OCI-LY1 (cell line): ENCODE data around the gene PUS10.
"Not testable (repeated sequence)": the region's sequence is repeated elsewhere in the genome, so short reads cannot be mapped to it uniquely, and the experiment has no call there.

Experiments
- H2AFZ ChIP-seq: fragments of 200-600 bp; sonication (generic), shearing (Covaris generic); 2 replicates; pipeline ENCODE4 v1.6.0; 2014; ENCODE audit warnings: antibody characterized with exemption, mild to moderate bottlenecking, low read length
- H3F3A ChIP-seq: fragments of 200-600 bp; sonication (generic), shearing (Covaris generic); 2 replicates; pipeline ENCODE4 v1.6.0; 2014; ENCODE audit warnings: mild to moderate bottlenecking, antibody characterized with exemption, low read length, moderate library complexity; ENCODE audit not compliant: insufficient read depth
- H3K27ac ChIP-seq: fragments of 200-600 bp; sonication (generic); 2 replicates; pipeline ENCODE4 v1.5.1; 2014; ENCODE audit warnings: low read length, mixed run types, mild to moderate bottlenecking, low read depth; ENCODE audit not compliant: poor library complexity, severe bottlenecking
- H3K27me3 ChIP-seq: fragments of 200-600 bp; sonication (generic); 2 replicates; pipeline ENCODE4 v1.6.0; 2014; ENCODE audit warnings: antibody characterized with exemption, mild to moderate bottlenecking, low read length, moderate library complexity; ENCODE audit not compliant: insufficient read depth
- H3K36me3 ChIP-seq: fragments of 200-600 bp; sonication (generic); 2 replicates; pipeline ENCODE4 v1.6.1; 2014; ENCODE audit warnings: mild to moderate bottlenecking, antibody characterized with exemption, low read length, moderate library complexity, mixed read lengths; ENCODE audit not compliant: insufficient read depth
- H3K4me1 ChIP-seq: fragments of 200-600 bp; sonication (generic); 2 replicates; pipeline ENCODE4 v1.5.1; 2014; ENCODE audit warnings: mild to moderate bottlenecking, low read length, moderate library complexity; ENCODE audit not compliant: insufficient read depth, severe bottlenecking
- H3K4me2 ChIP-seq: fragments of 200-600 bp; sonication (generic), shearing (Covaris generic); 2 replicates; pipeline ENCODE4 v1.6.1; 2014; ENCODE audit warnings: low read length
- H3K4me3 ChIP-seq: fragments of 200-600 bp; sonication (generic); 2 replicates; pipeline ENCODE4 v1.5.1; 2014; ENCODE audit warnings: low read length, low read depth, mild to moderate bottlenecking, mixed read lengths; ENCODE audit not compliant: poor library complexity, severe bottlenecking
- H3K79me2 ChIP-seq: fragments of 200-600 bp; shearing (Covaris generic); 2 replicates; pipeline ENCODE4 v1.6.1; 2016; ENCODE audit warnings: mixed run types, low read length, mixed read lengths; ENCODE audit not compliant: insufficient read depth
- H3K9ac ChIP-seq: fragments of 200-600 bp; sonication (generic), shearing (Covaris generic); 2 replicates; pipeline ENCODE4 v1.6.1; 2014; ENCODE audit warnings: mild to moderate bottlenecking, low read length, mixed read lengths
- H3K9me2 ChIP-seq: fragments of 200-600 bp; sonication (generic), shearing (Covaris generic); 2 replicates; pipeline ENCODE4 v1.6.1; 2014; ENCODE audit warnings: low read depth, mild to moderate bottlenecking, low read length, mixed read lengths
- H3K9me3 ChIP-seq: fragments of 200-600 bp; shearing (Covaris generic); 2 replicates; pipeline ENCODE4 v1.6.1; 2014; ENCODE audit warnings: low read length, mixed read lengths
- H4K20me1 ChIP-seq: fragments of 200-600 bp; sonication (generic), shearing (Covaris generic); 2 replicates; pipeline ENCODE4 v1.6.0; 2016; ENCODE audit warnings: mild to moderate bottlenecking, low read length; ENCODE audit not compliant: insufficient read depth
- EZH2 ChIP-seq: fragments of 200-600 bp; sonication (generic), shearing (Covaris generic); IDR thresholded peaks from 2 replicates; pipeline ENCODE4 v1.8.0; 2017; ENCODE audit warnings: borderline replicate concordance, mixed run types, mild to moderate bottlenecking, antibody characterized with exemption, low read length, moderate library complexity, mixed read lengths
- TF ChIP-seq, protein P1 (sequence below): fragments of 200-600 bp; sonication (generic), shearing (Covaris generic); IDR thresholded peaks from 2 replicates; pipeline ENCODE4 v1.5.1; 2017; ENCODE audit warnings: mild to moderate bottlenecking, antibody characterized with exemption, low read length, moderate library complexity, mixed read lengths

The PUS10 gene

DNA sequence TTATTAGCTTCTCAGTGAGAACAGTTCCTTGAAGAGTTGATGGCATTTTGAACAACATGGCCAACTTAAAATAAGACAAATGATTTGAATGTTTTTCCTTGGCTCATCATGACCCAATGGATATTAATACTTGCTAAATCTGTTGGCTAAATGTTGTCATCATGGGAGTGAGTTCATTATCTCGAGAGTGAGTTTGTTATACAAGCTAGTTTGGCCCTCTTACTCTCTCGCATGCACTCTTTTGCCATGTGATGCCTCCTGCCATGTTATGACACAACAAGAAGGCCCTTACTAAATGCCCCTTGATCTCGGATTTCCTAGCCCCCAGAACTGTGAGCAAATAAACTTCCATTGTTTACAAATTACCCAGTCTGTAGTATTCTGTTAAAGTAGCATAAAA is 24.8 kb upstream of the PUS10 start:
- peaks cover 40% of the 10 kb centered on the region for H3K36me3 ChIP-seq
- no peaks in the 10 kb centered on the region for H3K4me1 ChIP-seq
- H3K4me3 ChIP-seq = no peak overlapping the region
- TF ChIP-seq EZH2 = no peak
- TF ChIP-seq, protein P1, sequence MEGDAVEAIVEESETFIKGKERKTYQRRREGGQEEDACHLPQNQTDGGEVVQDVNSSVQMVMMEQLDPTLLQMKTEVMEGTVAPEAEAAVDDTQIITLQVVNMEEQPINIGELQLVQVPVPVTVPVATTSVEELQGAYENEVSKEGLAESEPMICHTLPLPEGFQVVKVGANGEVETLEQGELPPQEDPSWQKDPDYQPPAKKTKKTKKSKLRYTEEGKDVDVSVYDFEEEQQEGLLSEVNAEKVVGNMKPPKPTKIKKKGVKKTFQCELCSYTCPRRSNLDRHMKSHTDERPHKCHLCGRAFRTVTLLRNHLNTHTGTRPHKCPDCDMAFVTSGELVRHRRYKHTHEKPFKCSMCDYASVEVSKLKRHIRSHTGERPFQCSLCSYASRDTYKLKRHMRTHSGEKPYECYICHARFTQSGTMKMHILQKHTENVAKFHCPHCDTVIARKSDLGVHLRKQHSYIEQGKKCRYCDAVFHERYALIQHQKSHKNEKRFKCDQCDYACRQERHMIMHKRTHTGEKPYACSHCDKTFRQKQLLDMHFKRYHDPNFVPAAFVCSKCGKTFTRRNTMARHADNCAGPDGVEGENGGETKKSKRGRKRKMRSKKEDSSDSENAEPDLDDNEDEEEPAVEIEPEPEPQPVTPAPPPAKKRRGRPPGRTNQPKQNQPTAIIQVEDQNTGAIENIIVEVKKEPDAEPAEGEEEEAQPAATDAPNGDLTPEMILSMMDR = no peak
- H4K20me1 ChIP-seq = no peaks in the 10 kb centered on the region
- no peaks in the 10 kb centered on the region for H3K9me3 ChIP-seq
- H3K9ac ChIP-seq = no peak overlapping the region
- H3K27ac ChIP-seq = no peak overlapping the region
- H3F3A ChIP-seq = no peaks in the 10 kb centered on the region
- no peaks in the 10 kb centered on the region for H3K9me2 ChIP-seq
- no peaks in the 10 kb centered on the region for H3K27me3 ChIP-seq
- no peak overlapping the region for H3K4me2 ChIP-seq
- no peak overlapping the region for H2AFZ ChIP-seq
- H3K79me2 ChIP-seq = no peaks in the 10 kb centered on the region

- H2AFZ ChIP-seq = not testable (repeated sequence)
Measured at GRCh38 chr2:61036643-61037042, 18.6 kb upstream of the PUS10 start.

DNA sequence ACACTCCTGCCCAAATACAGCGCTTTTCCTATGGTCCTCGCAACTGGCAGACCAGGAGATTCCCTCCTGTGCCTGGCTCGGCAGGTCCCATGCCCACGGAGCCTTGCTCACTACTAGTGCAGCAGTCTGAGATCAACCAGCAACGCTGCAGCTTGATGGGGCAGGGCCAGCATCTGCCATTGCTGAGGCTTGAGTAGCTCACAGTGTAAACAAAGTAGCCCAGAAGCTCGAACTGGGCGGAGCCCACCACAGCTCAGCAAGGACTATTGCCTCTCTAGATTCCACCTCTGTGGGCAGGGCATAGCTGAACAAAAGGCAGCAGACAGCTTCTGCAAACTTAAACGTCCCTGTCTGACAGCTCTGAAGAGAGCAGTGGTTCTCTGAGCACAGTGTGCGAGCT is 16.5 kb upstream of the PUS10 start:
- not testable (repeated sequence) for H2AFZ ChIP-seq, H4K20me1 ChIP-seq, H3K4me3 ChIP-seq, H3K27ac ChIP-seq, H3K79me2 ChIP-seq, H3K27me3 ChIP-seq, H3K9me2 ChIP-seq, H3K4me2 ChIP-seq, H3K4me1 ChIP-seq, H3K9ac ChIP-seq, H3K9me3 ChIP-seq, H3F3A ChIP-seq
- H3K36me3 ChIP-seq = peaks cover 45% of the 10 kb centered on the region

More at GRCh38 chr2:61036643-61037042, 18.6 kb upstream of the PUS10 start:
- not testable (repeated sequence) for H3K27me3 ChIP-seq, H3K79me2 ChIP-seq, H3F3A ChIP-seq, H4K20me1 ChIP-seq, H3K27ac ChIP-seq, H3K9me3 ChIP-seq, H3K4me3 ChIP-seq, H3K9me2 ChIP-seq, H3K9ac ChIP-seq, H3K4me2 ChIP-seq, H3K4me1 ChIP-seq
- peaks cover 39% of the 10 kb centered on the region for H3K36me3 ChIP-seq

- Histone ChIP-seq H3K4me2 (no peak overlapping the region), H3K9me3 (no peaks in the 10 kb centered on the region), H3F3A (no peaks in the 10 kb centered on the region), H3K9me2 (no peaks in the 10 kb centered on the region), H3K4me1 (no peaks in the 10 kb centered on the region), H3K36me3 (peaks cover 35% of the 10 kb centered on the region), H3K27me3 (no peaks in the 10 kb centered on the region), H3K4me3 (no peak overlapping the region), H3K27ac (no peak overlapping the region), H2AFZ (no peak overlapping the region), H3K9ac (no peak overlapping the region), H4K20me1 (no peaks in the 10 kb centered on the region), H3K79me2 (0 out of 2 replicates have a peak, but pooled peaks cover 6% of the 10 kb centered on the region)
- no peak for TF ChIP-seq EZH2
- TF ChIP-seq, protein P1 = no peak
Measured at GRCh38 chr2:61029533-61029932, 11.5 kb upstream of the PUS10 start.
